Progenitor cell of endocrine pancreas (in vitro differentiated cells): Measurements from ENCODE around the gene ADAT3. TPM values are rescaled to one million over a fixed set of nuclear protein-coding genes. Genes with fewer than 3 reads are reported as not detected.

Experiments
- DNase-seq: peaks from one replicate; pipeline ENCODE4 v3.0.0; 2021; ENCODE audit warnings: low spot score; ENCODE audit not compliant: unreplicated experiment
- H3K27ac Mint-ChIP-seq: 2 replicates; pipeline ENCODE4 v1.8.0; 2021; ENCODE audit warnings: mild to moderate bottlenecking, moderate library complexity, mixed read lengths
- H3K27me3 Mint-ChIP-seq: 2 replicates; pipeline ENCODE4 v1.8.0; 2021; ENCODE audit warnings: mixed read lengths
- H3K36me3 Mint-ChIP-seq: 2 replicates; pipeline ENCODE4 v1.8.0; 2022; ENCODE audit warnings: mixed read lengths; ENCODE audit not compliant: insufficient read depth
- H3K4me1 Mint-ChIP-seq: 2 replicates; pipeline ENCODE4 v1.8.0; 2021; ENCODE audit warnings: low read depth, mixed read lengths
- H3K4me3 Mint-ChIP-seq: 2 replicates; pipeline ENCODE4 v1.8.0; 2021; ENCODE audit warnings: low read depth, mild to moderate bottlenecking, moderate library complexity, mixed read lengths
- H3K9me3 Mint-ChIP-seq: 2 replicates; pipeline ENCODE4 v1.8.0; 2021; ENCODE audit warnings: low read depth, mixed read lengths
- CTCF ChIP-seq: fragments of 200-600 bp; sonication (generic); IDR thresholded peaks from one replicate; pipeline ENCODE4 v1.5.0; 2021; ENCODE audit warnings: antibody characterized with exemption, mild to moderate bottlenecking; ENCODE audit not compliant: unreplicated experiment
- total RNA-seq: library from RNA; stranded (reverse); gene quantifications from 2 replicates; pipeline ENCODE4 v1.2.1, GENCODE V29; 2021

ADAT3 gene
- total RNA-seq, 1 donor from 2014 or later, result 14.1 TPM

DNA sequence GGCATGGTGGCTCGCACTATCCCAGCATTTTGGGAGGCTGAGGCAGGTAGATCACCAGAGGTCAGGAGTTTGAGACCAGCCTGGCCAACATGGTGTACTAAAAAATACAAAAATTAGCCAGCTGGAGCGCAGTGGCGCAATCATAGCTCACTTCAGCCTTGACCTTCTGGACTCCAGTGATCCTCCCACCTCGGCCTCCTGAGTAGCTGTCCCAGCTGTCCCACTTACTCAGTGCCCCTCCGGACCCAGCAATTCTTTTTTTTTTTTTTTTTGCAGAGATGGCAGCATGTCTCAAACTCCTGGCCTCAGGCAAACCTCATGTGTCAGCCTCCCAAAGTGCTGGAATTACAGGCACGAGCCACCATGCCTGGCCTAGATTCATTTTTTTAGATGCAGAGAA is 2.3 kb upstream of the ADAT3 start:
- Mint-ChIP-seq H3K9me3 (no peaks in the 10 kb centered on the region), H3K4me3 (no peak overlapping the region), H3K27ac (no peak overlapping the region), H3K4me1 (peaks cover 10% of the 10 kb centered on the region), H3K36me3 (no peaks in the 10 kb centered on the region), H3K27me3 (no peaks in the 10 kb centered on the region)
- no peak for DNase-seq
- no peak for TF ChIP-seq CTCF

DNA sequence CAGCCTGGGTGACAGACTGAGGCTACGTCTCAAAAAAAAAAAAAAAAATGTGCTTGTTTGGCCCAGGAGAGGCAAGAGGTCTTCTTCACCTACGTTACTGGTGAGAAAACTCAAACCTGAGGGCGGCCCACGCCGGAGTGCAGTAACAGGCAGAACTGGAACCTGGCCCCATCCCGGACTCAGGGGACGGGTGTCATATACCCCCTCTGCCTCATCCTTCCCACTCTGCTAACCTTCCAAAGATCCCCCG is 414 bp upstream of the ADAT3 start:
- TF ChIP-seq CTCF, result no peak
- Mint-ChIP-seq H3K4me3 (peak overlapping the region; percentile 78), H3K27ac (peak overlapping the region; percentile 98), H3K36me3 (no peaks in the 10 kb centered on the region), H3K27me3 (no peaks in the 10 kb centered on the region), H3K9me3 (no peaks in the 10 kb centered on the region), H3K4me1 (peaks cover 10% of the 10 kb centered on the region)
- DNase-seq, result no peak

DNA sequence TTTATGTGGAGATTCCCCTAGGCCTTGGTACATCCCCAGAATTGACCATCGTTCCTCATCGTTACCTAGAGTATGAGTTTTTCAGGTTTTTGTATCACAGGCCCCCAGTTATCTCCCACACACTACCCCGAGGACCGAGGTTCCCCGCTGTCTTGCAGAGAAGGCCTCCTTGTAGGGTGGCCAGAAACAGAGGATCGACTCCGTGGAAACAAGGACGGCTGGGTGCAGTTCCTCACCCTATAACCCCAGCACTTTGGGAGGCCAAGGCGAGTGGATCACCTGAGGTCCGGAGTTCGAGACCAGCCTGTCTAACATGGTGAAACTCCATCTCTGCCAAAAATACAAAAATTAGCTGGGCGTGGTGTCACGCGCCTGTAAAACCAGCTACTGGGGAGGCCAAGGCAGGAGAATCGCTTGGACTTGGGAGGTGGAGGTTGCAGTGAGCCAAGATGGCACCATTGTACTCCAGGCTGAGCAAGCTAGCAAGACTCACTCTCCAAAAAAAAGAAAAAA is 720 bp downstream of the ADAT3 start:
- Mint-ChIP-seq H3K9me3 (no peaks in the 10 kb centered on the region), H3K4me1 (peaks cover 10% of the 10 kb centered on the region)
- TF ChIP-seq CTCF, result no peak

DNA sequence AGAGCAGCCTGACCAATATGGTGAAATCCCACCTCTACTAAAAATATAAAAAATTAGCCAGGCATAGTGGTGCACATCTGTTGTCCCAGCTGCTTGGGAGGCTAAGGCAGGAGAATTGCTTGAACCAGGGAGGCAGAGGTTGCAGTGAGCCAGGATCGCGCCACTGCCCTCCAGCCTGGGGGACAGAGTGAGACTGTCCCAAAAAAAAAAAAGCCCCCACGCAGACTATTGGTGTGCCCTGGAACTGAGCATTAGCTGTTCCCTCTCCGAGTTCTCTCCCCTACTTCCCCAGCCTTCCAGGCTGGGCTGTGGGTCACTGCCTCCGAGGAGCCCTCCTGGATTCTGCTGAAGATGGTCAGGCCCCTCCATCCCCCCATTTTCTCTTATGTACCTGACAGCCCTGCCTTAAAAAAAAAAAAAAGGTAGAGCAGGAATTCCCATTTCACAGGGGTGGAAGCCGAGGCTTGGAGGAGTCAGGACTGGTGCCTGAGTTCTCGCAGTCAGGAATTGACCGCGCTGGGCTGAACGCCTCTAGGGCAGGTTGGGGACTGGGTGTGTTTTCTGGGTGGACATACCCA is 1.9 kb downstream of the ADAT3 start:
- H3K4me1 Mint-ChIP-seq, result peaks cover 10% of the 10 kb centered on the region
- peaks cover 3% of the 10 kb centered on the region for H3K36me3 Mint-ChIP-seq
- H3K9me3 Mint-ChIP-seq, result no peaks in the 10 kb centered on the region
- peak overlapping the region; percentile 24 for H3K4me3 Mint-ChIP-seq
- H3K27me3 Mint-ChIP-seq, result no peaks in the 10 kb centered on the region
- H3K27ac Mint-ChIP-seq, result peak overlapping the region; percentile 56
- TF ChIP-seq CTCF, result no peak
- no peak for DNase-seq

More for the DNA sequence above, 720 bp downstream of the ADAT3 start:
- peak overlapping the region; percentile 95 for H3K27ac Mint-ChIP-seq
- peak overlapping the region; percentile 78 for H3K4me3 Mint-ChIP-seq
- DNase-seq, result no peak
- H3K27me3 Mint-ChIP-seq, result no peaks in the 10 kb centered on the region
- H3K36me3 Mint-ChIP-seq, result peaks cover 3% of the 10 kb centered on the region

DNA sequence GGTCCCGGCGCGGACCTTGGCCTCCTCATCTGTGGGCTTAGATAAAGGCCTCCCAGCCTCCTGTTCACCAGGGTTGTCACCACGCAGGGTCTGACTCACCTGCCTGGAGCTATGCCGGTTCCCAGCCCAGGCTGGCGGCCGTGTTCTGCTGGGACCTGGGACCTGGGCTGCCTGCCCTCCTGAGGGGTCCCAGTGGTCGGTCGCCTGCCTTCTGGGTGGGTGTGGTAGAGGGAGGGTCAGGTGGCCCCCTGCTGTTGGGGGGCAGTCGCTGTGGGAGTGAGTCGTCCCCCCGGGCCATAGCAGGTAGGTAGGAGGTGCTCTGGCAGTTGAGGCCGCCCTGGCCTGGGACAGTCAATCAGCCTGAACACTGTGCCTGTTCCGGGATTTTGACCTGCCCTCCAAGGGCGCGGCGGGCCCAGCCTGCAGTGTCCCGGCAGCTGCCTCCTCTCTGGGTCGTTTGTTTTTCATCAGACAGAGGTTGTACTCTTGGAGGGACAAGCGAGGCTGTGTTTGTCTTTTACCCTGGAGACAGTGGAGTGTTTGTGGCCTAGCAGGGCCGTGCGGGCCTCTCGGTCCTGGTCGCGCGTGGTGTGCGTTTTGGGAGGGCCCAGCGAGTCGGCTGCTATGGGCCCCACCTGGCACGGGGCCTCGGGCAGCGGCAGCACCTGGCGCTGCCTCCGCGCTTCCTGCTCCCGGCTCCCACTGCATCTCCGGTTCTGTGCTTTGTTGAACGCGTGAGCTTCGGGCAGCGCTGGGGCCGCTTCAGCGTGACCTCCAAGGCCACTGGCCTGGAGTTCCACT is 2.6 kb downstream of the ADAT3 start:
- Mint-ChIP-seq H3K36me3 (peaks cover 4% of the 10 kb centered on the region), H3K9me3 (no peaks in the 10 kb centered on the region), H3K4me3 (peak overlapping the region; percentile 7), H3K4me1 (peaks cover 10% of the 10 kb centered on the region), H3K27ac (no peak overlapping the region), H3K27me3 (no peaks in the 10 kb centered on the region)
- TF ChIP-seq CTCF, result no peak
- DNase-seq, result no peak
